Progenitor cell of endocrine pancreas (in vitro differentiated cells): ENCODE measurements around the gene SYNPO. TPM values are rescaled to one million over a fixed set of nuclear protein-coding genes. Genes with fewer than 3 reads are reported as not detected.
A peak's percentile ranks its signal among the peaks of the same experiment; 100 is the strongest.

Source experiments
- DNase-seq: peaks from one replicate; pipeline ENCODE4 v3.0.0; 2021; ENCODE audit warnings: low spot score; ENCODE audit not compliant: unreplicated experiment
- H3K27ac Mint-ChIP-seq: 2 replicates; pipeline ENCODE4 v1.8.0; 2021; ENCODE audit warnings: mild to moderate bottlenecking, moderate library complexity, mixed read lengths
- H3K27me3 Mint-ChIP-seq: 2 replicates; pipeline ENCODE4 v1.8.0; 2021; ENCODE audit warnings: mixed read lengths
- H3K36me3 Mint-ChIP-seq: 2 replicates; pipeline ENCODE4 v1.8.0; 2022; ENCODE audit warnings: mixed read lengths; ENCODE audit not compliant: insufficient read depth
- H3K4me1 Mint-ChIP-seq: 2 replicates; pipeline ENCODE4 v1.8.0; 2021; ENCODE audit warnings: low read depth, mixed read lengths
- H3K4me3 Mint-ChIP-seq: 2 replicates; pipeline ENCODE4 v1.8.0; 2021; ENCODE audit warnings: low read depth, mild to moderate bottlenecking, moderate library complexity, mixed read lengths
- H3K9me3 Mint-ChIP-seq: 2 replicates; pipeline ENCODE4 v1.8.0; 2021; ENCODE audit warnings: low read depth, mixed read lengths
- total RNA-seq: library from RNA; stranded (reverse); gene quantifications from 2 replicates; pipeline ENCODE4 v1.2.1, GENCODE V29; 2021
- TF ChIP-seq, protein P1 (sequence below): fragments of 200-600 bp; sonication (generic); IDR thresholded peaks from one replicate; pipeline ENCODE4 v1.5.0; 2021; ENCODE audit warnings: antibody characterized with exemption, mild to moderate bottlenecking; ENCODE audit not compliant: unreplicated experiment

SYNPO gene
- total RNA-seq, 1 donor from 2014 or later, result 1.5 TPM

GRCh38 chr5:150625831-150626746 lies 14.4 kb upstream of the SYNPO start:
- TF ChIP-seq, protein P1, sequence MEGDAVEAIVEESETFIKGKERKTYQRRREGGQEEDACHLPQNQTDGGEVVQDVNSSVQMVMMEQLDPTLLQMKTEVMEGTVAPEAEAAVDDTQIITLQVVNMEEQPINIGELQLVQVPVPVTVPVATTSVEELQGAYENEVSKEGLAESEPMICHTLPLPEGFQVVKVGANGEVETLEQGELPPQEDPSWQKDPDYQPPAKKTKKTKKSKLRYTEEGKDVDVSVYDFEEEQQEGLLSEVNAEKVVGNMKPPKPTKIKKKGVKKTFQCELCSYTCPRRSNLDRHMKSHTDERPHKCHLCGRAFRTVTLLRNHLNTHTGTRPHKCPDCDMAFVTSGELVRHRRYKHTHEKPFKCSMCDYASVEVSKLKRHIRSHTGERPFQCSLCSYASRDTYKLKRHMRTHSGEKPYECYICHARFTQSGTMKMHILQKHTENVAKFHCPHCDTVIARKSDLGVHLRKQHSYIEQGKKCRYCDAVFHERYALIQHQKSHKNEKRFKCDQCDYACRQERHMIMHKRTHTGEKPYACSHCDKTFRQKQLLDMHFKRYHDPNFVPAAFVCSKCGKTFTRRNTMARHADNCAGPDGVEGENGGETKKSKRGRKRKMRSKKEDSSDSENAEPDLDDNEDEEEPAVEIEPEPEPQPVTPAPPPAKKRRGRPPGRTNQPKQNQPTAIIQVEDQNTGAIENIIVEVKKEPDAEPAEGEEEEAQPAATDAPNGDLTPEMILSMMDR, result no peak
- DNase-seq, result no peak
- Mint-ChIP-seq H3K27ac (no peak overlapping the region), H3K9me3 (no peaks in the 10 kb centered on the region), H3K27me3 (peaks cover 45% of the 10 kb centered on the region), H3K36me3 (no peaks in the 10 kb centered on the region), H3K4me1 (peaks cover 3% of the 10 kb centered on the region), H3K4me3 (peak overlapping the region; percentile 30)

DNA sequence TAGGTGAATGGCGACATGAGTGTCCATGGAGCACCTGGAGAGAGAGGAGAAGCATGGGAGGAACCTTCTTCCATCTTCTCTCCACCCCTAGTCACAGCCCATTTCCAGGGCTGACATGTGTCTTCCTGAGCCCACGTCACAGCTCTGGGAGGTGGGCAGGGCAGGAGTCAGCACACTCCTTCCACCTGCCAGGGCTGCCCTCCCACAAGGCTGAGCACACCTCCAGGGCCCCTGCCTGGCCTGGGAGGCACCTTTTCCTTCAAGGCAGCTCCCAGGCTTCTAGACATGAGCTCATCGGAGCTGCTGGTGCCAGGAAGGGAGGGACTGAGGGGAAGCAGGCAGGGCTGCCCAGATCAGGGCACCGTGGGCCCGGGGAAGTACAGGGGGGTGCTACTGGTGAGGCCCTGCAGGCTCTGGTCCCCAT lies 13.6 kb upstream of the SYNPO start:
- Mint-ChIP-seq H3K27ac (no peak overlapping the region), H3K36me3 (no peaks in the 10 kb centered on the region), H3K9me3 (no peaks in the 10 kb centered on the region), H3K27me3 (peaks cover 41% of the 10 kb centered on the region), H3K4me1 (peaks cover 3% of the 10 kb centered on the region), H3K4me3 (no peak overlapping the region)
- DNase-seq, result no peak
- TF ChIP-seq, protein P1, result no peak

DNA sequence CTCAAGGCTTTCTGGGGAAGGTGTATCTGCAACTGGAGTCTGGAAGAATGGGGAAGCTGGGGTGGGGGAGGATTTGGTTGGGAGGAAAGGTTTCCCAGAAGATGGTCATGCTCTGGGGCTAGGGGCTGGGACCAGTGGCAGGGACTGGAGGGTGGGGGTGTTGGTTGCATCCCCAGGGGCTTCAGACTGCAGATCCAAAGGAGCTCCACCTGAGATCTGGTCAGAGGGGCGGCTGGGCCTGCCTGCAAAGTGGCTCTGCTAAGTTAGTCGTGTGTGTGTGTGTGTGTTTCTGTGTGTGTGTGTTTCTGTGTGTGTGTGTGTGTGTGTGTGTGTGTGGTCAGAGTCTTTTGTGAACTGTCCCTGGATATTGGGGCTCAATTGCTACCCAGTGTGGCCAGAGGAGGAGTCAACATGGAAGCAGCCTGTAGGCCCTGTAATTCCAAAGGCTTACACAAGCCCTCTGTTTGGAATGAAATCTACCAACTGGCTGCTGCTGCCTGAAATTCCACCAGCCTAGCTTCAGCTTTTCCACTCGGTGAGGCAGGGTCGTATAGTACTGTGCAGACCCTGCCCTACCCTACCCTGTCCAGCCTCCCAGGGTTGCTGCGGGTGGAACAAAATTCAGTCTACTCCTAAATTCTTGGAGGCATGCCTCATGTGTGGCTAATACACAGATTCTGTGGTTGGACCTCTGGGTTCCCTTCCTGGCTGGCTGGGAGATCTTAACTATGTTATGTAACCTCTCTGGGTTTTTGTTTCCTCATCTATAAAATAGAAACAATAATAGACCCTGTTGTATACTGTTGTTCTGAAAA lies 12.5 kb upstream of the SYNPO start:
- no peaks in the 10 kb centered on the region for H3K9me3 Mint-ChIP-seq
- no peak overlapping the region for H3K4me3 Mint-ChIP-seq
- H3K4me1 Mint-ChIP-seq, result peaks cover 3% of the 10 kb centered on the region
- H3K27ac Mint-ChIP-seq, result no peak overlapping the region
- H3K27me3 Mint-ChIP-seq, result peaks cover 35% of the 10 kb centered on the region
- H3K36me3 Mint-ChIP-seq, result no peaks in the 10 kb centered on the region
- TF ChIP-seq, protein P1, result no peak
- DNase-seq, result no peak

GRCh38 chr5:150628936-150629485 lies 11.4 kb upstream of the SYNPO start:
- Mint-ChIP-seq H3K9me3 (no peaks in the 10 kb centered on the region), H3K27ac (no peak overlapping the region), H3K27me3 (peaks cover 24% of the 10 kb centered on the region), H3K36me3 (no peaks in the 10 kb centered on the region), H3K4me3 (no peak overlapping the region), H3K4me1 (peaks cover 3% of the 10 kb centered on the region)
- DNase-seq, result no peak
- TF ChIP-seq, protein P1, result no peak

DNA sequence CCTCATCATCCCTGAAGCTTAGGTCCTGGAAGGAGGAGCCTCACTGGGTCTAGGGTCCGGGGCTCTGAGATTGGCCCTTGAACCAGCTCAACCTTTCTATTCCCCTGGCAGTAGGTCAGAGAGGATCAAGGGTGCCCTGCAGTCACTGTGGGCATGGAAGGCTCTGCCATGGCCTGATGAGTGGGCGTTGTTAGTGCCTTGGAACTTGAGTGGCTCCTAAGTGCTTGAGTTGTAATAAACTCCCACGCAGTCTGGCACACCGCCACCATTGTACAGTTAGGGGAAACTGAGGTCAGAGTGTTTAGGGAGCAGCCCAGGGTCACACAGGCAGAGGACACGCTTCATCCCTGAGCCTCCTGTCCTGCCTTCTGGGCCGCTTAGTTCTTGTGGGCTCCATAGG lies 10.4 kb upstream of the SYNPO start:
- H3K36me3 Mint-ChIP-seq, result no peaks in the 10 kb centered on the region
- no peak overlapping the region for H3K4me3 Mint-ChIP-seq
- TF ChIP-seq, protein P1, result no peak
- DNase-seq, result no peak
- H3K4me1 Mint-ChIP-seq, result no peaks in the 10 kb centered on the region
- peaks cover 20% of the 10 kb centered on the region for H3K27me3 Mint-ChIP-seq
- H3K9me3 Mint-ChIP-seq, result no peaks in the 10 kb centered on the region
- no peak overlapping the region for H3K27ac Mint-ChIP-seq
